ENCODE measurements around the gene TOMM40L. TPM values are rescaled to one million over a fixed set of nuclear protein-coding genes. Genes with fewer than 3 reads are reported as not detected.

Gene TOMM40L
- total and polyA plus RNA-seq, 7 donors = 12.6 to 23.1 (median 16.1) TPM

GRCh38 chr1:161226320-161226711 lies 456 bp downstream of the TOMM40L start:
- Histone ChIP-seq H3K9me3 (no peaks in the 10 kb centered on the region), H3K27me3 (no peaks in the 10 kb centered on the region), H3K4me1 (peaks cover 0 to 31% (median 25%) of the 10 kb centered on the region in 4 donors), H3K36me3 (peaks cover 7 to 34% (median 23%) of the 10 kb centered on the region in 4 donors), H3K27ac (peak overlapping the region; percentile 82 to 89 (median 85)), H3K4me3 (peak overlapping the region; percentile 59 to 82 (median 78))
- intact Hi-C loops (cut with DNase I) = loop anchor here (1.0 to 5.0 kb wide), 5 partner anchors 16 to 156 kb away; partner anchors contain the start of genes MPZ and NDUFS2
- TF ChIP-seq EP300 (IDR thresholded peaks at IDR 0.05) (no peak), POLR2AphosphoS5 (IDR thresholded peaks at IDR 0.05) (no peak), CTCF (IDR thresholded peaks at IDR 0.05) (no peak), POLR2A (IDR thresholded peaks at IDR 0.05) (no peak)
- 9 to 10% methylated on average over 15 of the region's 15 CpGs for WGBS, 2 donors
- no peak for DNase-seq

GRCh38 chr1:161226759-161227158 lies 899 bp downstream of the TOMM40L start:
- no peaks in the 10 kb centered on the region for H3K9me3 ChIP-seq
- peaks cover 7 to 34% (median 23%) of the 10 kb centered on the region in 4 donors for H3K36me3 ChIP-seq
- 62 to 70% methylated on average over 3 of the region's 3 CpGs for WGBS, 2 donors
- DNase-seq = no peak
- H3K4me1 ChIP-seq = peaks cover 0 to 31% (median 25%) of the 10 kb centered on the region in 4 donors
- intact Hi-C loops (cut with DNase I) = loop anchor here (1.0 to 5.0 kb wide), 5 partner anchors 16 to 156 kb away; partner anchors contain the start of genes MPZ and NDUFS2
- TF ChIP-seq POLR2A (IDR thresholded peaks at IDR 0.05) (no peak), CTCF (IDR thresholded peaks at IDR 0.05) (no peak), EP300 (IDR thresholded peaks at IDR 0.05) (no peak), POLR2AphosphoS5 (IDR thresholded peaks at IDR 0.05) (no peak)
- H3K27me3 ChIP-seq = no peaks in the 10 kb centered on the region
- peak overlapping the region; percentile 82 to 89 (median 85) for H3K27ac ChIP-seq
- H3K4me3 ChIP-seq = peak overlapping the region; percentile 59 to 82 (median 78)

- intact Hi-C loops (cut with DNase I) = loop anchor here (2.0 to 5.0 kb wide), 4 partner anchors 17 to 155 kb away; partner anchors contain the start of gene MPZ
- H3K27ac ChIP-seq = peak overlapping the region; percentile 82 to 89 (median 85)
- WGBS, 2 donors = 37 to 42% methylated on average over 11 of the region's 11 CpGs
- no peaks in the 10 kb centered on the region for H3K27me3 ChIP-seq
- H3K36me3 ChIP-seq = peaks cover 7 to 34% (median 23%) of the 10 kb centered on the region in 4 donors
- DNase-seq = peak; percentile 93
- TF ChIP-seq POLR2A (IDR thresholded peaks at IDR 0.05) (no peak), CTCF (IDR thresholded peaks at IDR 0.05) (peak; percentile 78 to 94 (median 88))
- H3K4me3 ChIP-seq = peak overlapping the region in 3 of 4 donors; percentile 75 to 82 (median 80)
- no peaks in the 10 kb centered on the region for H3K9me3 ChIP-seq
- H3K4me1 ChIP-seq = peaks cover 0 to 31% (median 25%) of the 10 kb centered on the region in 4 donors
These were observed 1.5 kb downstream of the TOMM40L start for GRCh38 chr1:161227196-161227871.

- Histone ChIP-seq H3K4me3 (peak overlapping the region in 1 of 4 donors; percentile 82), H3K27ac (peak overlapping the region; percentile 82 to 89 (median 85)), H3K36me3 (peaks cover 7 to 34% (median 23%) of the 10 kb centered on the region in 4 donors), H3K9me3 (no peaks in the 10 kb centered on the region), H3K27me3 (no peaks in the 10 kb centered on the region), H3K4me1 (peaks cover 0 to 31% (median 25%) of the 10 kb centered on the region in 4 donors)
- DNase-seq = no peak
- intact Hi-C loops (cut with DNase I) = loop anchor here (5.0 kb wide), 1 partner anchor 79 kb away; the partner anchor contains the start of gene MPZ
- WGBS, 2 donors = 84 to 96% methylated on average over 7 of the region's 7 CpGs
- TF ChIP-seq POLR2AphosphoS5 (IDR thresholded peaks at IDR 0.05) (no peak), POLR2A (IDR thresholded peaks at IDR 0.05) (no peak), CTCF (IDR thresholded peaks at IDR 0.05) (no peak), EP300 (IDR thresholded peaks at IDR 0.05) (no peak)
These were observed 2.2 kb downstream of the TOMM40L start for GRCh38 chr1:161228032-161228431.

Data from sigmoid colon (tissue), 7 donors.